Measurements from ENCODE around the gene DTNBP1. TPM values are rescaled to one million over a fixed set of nuclear protein-coding genes. Genes with fewer than 3 reads are reported as not detected.

Gene DTNBP1
- total RNA-seq, 1 donor from 2014 or later, result 11.0 TPM

DNA sequence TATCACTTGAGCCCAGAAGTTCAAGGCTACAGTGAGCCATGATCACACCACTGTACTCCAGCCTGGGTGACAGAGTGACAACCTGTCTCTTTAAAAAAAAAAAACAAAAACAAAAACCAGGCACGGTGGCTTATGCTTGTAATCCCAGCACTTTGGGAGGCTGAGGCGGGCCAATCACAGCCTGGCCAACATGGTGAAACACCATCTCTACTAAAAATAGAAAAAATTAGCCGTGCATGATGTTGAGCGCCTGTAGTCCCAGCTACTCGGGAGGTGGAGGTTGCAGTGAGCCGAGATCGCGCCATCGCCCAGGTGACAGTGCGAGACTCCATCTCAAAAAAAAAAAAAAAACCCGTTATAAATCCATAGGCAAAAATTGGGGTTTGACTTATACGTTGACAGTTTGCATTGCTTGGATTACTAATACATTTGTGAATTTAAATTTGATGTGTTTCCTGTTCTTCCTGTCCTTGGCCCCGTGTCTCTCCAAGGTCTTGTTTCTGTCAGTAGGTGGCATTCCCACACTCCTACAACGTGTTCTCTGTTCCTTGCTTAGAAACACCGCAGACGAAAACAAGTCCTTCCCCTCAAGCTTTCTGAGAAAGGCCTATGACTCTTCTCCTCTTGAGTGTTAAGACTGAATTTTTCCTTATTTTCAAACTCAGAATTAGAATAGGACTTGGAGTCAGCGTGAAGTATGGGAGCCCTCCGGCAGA lies 147.0 kb downstream of the DTNBP1 start:
- DNase-seq (ENCODE audit: low read depth, low spot score), result no peak

DNA sequence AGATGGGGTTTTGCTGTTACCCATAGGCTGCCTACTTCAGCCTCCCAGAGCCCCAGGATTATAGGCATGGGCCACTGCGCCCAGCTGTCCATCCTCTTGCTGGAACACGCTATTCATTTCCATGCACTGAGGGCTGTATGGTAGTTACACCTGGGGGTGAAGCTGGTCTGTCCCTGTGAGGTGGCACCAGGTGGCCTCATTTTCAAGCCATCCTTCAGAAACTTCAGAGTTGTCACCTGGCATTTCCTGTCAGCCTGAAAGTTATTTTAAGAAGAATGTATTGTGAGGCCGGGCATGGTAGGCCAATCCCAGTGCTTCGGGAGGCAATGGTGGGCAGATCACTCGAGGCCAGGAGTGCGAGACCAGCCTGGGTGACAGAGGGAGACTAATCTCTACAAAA lies 147.6 kb downstream of the DTNBP1 start:
- no peak for DNase-seq (ENCODE audit: low read depth, low spot score)

DNA sequence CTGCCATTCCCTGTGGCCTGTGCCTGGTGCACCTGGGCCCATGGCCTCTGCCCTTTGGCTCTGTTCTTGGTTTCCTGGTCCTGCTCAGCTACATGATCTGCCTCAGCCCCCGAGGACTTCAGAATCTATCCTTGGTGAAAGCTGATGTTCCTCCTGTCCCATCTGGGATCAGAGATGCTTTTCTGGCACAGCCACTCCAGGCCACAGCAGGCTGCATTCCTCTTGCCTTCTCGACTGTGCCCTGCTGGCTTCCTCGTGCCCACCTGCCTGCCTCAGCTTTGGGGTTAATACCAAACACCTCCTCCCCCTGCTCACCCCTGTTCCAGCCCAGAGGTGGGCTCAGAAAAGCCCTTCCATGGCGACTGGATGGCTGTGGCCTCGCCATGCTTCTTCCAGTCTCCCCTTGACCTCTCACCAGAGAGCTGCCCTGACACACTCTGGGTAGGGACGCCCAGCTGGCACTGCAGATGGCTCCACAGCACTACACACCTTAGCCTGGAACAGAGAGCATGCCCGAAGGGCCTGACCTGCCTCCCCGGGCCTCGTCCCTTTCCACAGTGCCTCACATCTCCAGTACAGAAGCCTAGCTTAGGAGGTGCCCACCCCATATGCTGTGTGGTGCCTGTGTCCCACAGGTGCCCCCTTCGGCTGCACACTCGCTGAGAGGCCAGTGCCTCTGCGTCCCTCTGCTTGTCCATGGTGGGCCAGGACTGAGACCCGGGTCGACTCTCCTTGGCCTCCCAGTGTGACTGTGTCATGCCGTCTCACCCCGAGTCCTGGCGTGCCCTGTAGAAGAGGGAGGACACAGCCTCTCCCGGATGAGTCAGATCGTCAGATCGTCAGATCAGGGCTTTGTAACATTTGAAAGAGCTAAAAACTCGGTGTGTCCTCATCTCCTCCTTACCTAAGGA lies 148.8 kb downstream of the DTNBP1 start:
- no peak for DNase-seq (ENCODE audit: low read depth, low spot score)

DNA sequence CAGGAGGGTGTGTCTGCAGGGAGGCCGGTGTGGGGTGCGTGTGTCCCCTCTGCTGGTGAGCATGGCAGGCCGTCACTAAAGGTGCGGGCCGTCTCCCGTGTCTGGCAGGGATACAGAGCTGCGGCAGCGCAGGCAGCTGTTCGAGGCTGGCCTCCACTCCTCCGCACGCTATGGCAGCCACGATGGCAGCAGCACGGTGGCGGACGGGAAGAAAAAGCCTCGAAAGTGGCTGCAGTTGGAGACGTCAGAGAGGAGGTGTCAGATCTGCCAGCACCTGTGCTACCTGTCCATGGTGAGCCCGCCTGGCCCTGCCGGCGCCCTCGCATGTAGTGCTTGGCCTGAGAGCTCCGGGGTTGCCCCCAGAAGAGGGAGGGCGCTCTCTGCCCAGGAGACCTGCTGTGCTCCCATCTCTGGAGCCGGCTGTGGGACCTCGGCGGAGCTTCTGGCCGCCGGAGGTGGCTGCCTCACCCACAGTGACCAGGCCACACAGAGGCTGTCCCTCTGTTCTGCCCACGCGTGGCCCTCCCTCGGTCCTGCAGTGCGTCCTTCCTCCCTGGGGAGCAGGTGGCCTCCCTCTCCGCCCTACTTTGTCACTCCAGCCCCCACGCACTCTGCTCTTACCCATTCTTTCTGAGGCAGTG lies 149.6 kb downstream of the DTNBP1 start:
- DNase-seq (ENCODE audit: low read depth, low spot score), result no peak

DNA sequence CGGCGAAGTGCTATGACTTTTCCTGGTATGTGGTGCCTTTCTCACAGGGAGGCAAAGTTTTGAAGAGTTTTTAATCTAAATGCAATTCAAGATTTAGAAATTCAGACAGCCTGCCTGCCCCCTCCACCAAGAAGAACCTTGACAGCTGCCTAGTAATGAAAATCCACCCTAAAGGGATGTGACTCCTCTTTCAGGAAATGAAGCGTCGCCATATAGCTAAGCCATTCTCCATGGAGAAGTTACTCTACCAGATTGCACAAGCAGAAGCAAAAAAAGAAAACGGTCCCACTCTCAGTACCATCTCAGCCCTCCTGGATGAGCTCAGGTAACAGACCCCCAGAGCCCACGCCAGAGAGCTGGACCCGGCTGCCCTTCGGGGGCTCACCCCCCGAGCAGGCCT lies 150.1 kb downstream of the DTNBP1 start:
- no peak for DNase-seq (ENCODE audit: low read depth, low spot score)

DNA sequence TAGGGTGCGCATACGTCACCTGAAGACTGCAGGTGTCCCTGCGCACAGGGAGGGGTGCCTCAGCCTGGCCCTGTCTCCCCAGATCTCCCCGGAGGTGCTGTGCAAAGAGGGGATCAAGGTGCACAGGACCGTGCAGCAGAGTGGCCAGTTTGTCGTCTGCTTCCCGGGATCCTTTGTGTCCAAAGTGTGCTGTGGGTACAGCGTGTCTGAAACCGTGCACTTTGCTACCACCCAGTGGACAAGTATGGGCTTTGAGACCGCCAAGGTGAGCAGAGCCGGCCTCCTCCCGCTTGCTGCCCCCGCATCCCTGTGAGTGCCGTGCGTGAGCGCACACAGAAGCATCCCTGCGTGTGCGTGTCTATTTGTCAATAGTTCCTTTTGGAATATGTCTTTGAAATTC lies 150.7 kb downstream of the DTNBP1 start:
- DNase-seq (ENCODE audit: low read depth, low spot score), result no peak

DNA sequence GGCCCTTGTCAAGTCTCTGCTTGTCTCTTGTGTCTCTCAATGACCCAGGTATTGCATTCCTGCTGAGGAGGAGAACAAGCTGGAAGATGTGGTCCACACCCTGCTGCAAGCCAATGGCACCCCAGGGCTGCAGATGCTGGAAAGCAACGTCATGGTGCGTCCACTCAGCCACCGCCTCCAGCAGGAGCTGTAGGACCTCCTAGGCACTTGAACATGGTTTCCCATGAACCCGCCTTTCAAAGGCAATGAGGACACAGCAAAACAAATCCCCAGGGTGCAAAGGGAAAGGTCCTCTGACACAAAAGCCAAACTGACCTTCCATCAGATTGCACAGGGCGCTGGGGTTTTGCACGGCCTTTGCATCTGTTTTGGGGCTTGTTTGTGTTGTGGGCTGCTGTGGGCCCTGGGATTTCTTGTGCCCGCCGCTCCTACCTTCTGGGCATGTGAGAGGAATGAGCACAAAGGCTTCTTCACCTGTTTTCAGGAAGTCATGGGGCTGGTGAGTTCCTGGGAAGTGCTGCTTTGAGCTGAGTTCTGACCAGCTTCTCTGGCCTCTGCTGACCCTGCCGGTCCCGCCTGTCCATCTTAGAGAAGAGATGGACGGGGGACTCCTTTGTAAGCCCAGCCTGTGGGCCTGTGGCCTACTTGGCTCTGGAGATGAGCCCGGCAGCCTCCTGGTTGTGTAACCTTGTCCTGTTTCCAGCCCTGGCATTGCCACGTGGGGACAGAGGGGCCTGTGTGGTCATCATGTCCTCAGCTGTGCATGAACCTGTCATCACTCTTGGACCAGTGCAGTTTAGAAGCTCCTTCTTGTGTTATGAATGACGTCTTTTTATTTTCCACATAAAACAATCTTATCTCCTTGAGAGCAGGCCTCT lies 151.3 kb downstream of the DTNBP1 start:
- DNase-seq (ENCODE audit: low read depth, low spot score), result no peak

DNA sequence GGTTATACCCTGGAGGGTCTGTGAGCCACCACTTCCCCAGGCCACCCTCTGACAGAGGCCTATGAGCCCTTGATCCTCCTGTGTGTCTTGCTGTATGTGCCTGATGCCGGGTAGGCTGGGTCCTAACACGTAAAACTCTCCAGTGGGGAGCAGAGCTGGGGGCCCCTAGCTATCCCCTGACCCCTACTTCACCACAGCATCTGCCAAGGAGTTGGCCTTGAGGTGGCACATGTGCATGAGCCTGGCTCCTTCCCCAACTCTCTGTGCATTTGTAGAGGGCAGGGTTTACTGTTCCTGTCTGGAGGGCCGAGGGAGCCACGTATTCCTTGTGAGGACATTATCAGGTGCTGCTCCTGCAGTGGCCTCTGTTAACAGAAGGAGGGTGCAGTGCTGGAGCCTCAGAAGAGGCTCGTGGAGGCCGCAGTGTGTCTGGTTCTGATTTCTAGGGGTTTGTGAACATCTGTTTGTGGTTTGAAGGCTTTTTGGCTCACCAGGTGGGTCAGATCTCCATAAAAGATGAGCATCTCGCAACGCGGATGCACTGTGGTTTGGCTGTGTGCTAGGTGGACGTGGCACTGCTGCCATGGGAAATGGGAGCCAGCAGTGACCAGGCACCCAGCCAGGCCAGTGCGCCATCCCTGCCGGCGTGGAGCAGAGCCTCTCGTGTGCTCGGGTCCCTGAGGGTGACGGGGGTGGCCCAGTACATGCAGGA lies 152.1 kb downstream of the DTNBP1 start:
- no peak for DNase-seq (ENCODE audit: low read depth, low spot score)

DNA sequence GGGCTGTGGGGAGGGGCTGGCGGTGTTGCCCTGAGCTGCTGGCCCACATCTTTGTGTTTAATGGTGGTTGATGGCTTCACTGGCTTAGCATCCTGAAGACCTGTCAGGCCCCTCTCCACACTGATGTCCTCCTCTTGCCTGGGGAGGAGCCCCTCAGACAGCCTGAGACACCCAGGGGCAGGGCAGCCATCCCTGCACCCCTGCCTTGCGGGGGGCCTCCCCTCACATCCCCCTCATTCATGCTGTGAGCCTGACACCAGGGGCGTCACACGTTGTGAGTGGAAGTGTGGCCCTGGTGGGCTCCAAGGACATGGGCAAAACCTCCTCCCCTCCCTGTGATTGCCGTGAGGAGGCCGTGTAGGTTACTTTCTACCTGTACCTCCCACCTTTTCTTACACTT lies 152.7 kb downstream of the DTNBP1 start:
- no peak for DNase-seq (ENCODE audit: low read depth, low spot score)

DNA sequence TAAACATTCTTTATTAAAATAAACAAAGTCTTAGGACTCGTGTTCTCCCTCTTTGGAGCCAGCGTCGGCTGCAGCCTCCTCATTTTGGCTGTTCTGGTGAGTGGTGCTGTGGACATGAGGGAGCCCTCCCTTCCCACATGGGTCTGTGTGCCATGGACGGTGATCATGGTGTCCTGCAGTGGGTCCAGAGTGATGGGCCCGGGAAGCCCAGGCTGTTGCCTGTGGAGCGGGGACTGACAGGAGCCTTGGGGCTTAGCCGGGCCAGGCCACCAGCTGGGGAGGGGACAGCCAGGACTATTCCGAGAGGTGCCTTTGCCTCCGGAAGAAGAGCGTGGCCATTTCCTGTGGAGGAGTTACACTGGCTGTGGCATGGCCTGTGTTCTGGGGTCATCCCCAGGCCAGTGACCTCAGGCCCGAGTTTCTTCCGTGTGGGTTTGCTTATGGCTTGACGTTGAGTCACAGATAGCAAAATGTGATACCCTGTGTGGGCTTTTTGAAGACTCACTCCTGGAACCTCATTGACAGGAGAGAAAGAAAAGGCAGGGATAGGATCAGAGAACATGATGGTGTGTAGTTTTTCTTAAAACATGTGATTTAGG lies 153.4 kb downstream of the DTNBP1 start:
- no peak for DNase-seq (ENCODE audit: low read depth, low spot score)

DNA sequence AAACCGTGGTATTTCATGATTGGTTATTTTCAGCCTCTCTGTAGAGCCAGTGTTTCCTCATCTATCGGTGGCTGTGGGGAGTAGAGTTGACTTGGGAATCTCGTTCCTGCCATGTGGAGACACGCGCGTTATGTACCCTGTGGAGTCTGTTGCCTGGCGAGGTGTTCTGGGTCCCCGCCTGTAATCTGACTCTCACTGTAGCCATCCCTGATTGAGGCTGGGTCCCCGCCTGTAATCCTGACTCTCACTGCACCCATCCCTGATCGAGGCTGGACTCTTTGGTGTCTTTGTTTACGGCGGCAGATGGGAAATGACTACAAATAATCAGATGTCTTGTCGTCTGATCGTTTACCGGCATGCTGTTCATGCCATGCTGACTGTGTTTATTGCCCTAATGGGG lies 153.9 kb downstream of the DTNBP1 start:
- no peak for DNase-seq (ENCODE audit: low read depth, low spot score)

DNA sequence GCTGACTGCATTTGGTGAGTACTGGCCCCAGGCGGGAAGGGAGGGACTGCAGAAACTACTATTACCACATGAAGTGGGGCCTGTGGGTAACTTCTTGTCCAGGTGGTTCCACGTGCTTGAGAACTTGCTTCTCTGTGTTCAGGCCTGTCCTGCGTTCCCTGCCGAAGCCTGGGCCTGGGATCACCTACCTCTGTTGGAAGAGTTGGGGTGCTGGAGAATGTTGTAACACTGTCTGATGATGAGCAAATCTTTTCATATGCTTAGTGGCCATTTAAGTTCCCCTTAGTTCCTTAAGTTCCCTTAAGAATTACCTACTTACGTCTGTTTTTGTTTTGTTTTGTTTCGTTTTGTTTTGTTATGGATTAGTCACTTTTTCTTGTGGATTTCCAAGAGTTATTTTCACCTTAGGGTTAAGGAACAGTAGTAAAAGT lies 154.4 kb downstream of the DTNBP1 start:
- DNase-seq (ENCODE audit: low read depth, low spot score), result no peak

DNA sequence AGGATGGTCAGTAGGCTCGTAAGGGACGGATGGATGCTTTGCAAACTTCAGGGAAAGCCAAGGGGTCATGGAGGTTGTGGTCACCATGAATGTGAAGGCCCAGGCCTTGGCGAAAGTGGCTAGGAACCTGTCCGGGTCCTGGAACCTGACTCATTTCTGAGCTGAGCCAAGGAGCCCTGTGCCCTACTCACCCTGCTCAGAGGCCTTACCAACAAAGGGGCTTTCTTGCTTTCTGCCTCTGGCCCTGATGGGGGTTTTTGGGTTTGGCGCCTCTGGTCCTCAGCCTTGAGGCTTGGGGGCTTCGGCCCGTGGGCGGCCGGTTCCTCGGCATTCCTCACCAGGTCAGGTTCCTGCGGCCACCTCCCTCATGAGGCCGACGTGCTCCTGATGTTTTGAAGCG lies 155.1 kb downstream of the DTNBP1 start:
- no peak for DNase-seq (ENCODE audit: low read depth, low spot score)

DNA sequence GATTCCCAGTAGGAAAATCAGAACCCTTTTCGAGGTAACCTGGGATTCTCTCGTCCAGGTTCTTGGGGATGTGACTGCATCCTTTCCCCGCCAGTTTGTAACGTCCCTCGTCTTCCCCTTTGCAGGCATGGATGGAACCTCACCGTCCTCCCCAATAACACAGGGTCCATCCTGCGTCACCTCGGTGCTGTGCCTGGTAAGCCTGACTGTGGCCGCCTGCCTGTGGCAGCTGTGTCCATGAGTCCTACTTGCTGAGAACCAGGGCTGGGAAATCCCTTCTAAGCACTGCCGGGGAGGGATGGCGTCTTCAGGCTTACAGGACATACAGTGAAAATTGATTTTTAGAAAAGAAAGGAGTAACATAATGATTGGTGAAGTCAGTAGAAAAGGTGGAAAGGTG lies 155.6 kb downstream of the DTNBP1 start:
- no peak for DNase-seq (ENCODE audit: low read depth, low spot score)

DNA sequence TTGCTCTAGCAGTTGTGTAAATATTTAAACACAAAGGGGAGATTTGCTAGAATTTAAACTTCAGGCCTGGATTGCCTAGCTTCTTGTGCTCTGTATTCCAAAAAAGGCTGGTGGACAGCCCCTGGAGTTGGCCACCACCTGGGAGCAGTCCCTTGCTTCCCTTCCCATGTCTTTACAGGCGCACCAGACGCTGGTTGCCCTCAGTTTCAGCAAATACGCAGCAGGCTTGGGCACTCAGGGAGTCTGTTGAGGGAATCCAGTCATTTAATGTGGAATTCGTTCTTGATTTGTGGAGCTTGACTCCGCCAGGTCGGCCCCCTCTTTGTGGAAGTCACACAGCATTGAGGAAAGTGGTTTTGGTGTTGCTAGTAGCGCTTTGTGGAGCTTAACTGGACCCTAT lies 156.8 kb downstream of the DTNBP1 start:
- DNase-seq (ENCODE audit: low read depth, low spot score), result no peak

DNA sequence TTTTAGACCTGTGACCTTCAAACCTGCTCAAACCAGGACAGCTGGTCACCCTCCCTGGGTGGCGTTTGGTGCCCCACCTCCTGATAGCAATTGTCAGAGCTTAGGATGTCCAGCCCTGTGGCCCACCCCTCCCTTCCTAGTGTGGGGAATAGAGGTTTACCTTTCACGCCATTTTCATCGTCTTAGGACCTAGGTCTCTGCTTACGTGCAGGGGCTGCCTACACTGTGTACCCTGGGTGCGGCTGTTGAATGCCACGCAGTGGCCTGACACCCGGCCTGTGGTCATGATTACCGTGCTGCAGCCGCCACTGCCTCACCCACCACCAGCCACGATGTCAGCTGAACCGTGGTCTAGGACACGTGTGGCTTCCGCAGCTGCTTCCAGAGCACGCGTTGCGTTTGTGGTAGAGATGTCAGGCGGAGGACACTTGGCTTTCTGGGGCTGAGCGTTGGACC lies 157.3 kb downstream of the DTNBP1 start:
- DNase-seq (ENCODE audit: low read depth, low spot score), result no peak

DNA sequence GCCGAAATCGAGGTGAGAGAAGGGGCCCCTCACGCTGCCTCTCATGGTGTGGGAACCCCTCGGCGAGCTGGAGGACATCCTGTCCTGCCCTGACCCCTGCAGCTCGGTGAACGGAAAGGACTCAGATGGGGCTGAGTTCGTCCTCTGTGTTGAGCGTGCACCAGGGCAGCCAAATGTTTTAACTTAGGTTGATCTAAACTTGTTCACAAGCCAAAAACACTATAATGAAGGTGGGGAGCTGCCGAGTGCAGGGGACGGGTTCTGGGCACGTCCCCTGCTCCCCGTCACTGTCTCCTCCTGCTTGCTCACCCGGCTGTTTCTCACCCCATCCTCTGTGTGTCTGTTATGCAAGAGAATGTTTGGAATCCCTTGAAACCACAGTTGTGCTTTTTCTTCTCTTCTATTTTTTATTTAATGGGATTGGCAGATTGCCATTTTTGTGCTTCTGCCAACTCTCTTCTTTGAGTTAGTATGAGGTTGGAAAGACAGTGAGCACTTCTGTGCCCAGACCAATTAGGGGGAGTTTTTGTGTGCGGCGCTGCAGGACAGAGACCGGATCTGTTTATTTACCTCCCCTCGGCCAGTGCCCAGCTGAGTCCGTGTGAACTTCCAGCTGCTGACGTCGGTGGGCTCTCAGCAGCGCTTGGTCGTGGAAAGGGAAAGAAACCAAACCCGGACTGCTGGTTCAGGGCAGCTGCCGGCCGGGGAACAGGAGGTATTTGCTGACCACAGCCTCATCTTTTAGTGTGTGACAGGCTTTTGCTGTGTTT lies 158.1 kb downstream of the DTNBP1 start:
- peak; percentile 64 for DNase-seq (ENCODE audit: low read depth, low spot score)

DNA sequence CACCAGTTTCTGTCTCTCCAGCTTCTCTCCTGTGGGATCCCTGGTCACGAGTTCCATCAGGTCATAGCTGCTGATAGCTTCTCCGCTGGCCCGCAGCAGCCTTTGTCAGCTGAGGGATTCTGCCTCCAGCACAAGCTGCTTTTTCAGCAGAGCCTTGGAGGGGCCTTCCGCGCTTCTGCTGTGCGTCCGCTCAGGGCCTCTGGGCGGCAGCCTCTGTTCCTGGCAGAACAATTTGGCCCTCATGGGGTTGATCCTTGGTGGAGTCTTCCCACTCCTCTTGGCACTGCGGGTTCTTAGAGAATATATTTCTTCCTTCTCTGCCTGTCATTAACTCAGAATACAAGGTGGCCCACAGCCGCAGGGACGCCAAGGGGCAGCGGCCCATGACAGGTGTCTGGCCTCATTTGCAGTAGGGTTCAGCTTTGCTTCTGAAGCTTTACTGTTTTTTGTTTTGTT lies 158.8 kb downstream of the DTNBP1 start:
- no peak for DNase-seq (ENCODE audit: low read depth, low spot score)

DNA sequence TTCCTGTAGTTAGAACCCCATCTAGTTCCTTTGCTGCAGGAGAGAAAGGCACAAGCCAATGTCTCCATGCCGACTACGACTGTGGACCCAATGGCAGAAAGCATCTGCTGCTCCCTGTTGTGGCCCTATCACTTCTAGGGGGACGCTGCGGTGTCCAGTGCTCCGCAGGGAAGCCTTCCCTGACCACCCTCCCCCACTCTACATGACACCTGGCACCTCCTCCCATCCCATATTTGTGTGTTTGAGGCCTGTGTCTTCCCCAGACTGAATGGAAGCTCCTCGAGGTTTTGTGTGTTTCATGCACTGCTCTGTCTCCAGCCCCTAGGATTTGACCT lies 159.5 kb downstream of the DTNBP1 start:
- DNase-seq (ENCODE audit: low read depth, low spot score), result no peak
